HCT116 (cell line): Measurements from ENCODE around the gene LOXL1.

Experiments used
- CBX3 ChIP-seq: IDR thresholded peaks from 2 replicates; pipeline ENCODE4 v1.6.1; 2012; ENCODE audit warnings: low read depth
- CTCF ChIP-seq, 3 experiments: fragments of 200-600 bp in 1 of 3; sonication (generic) in 1 of 3; IDR thresholded peaks in 2 of 3; conservative IDR thresholded peaks in 1 of 3; 2 replicates each; pipeline ENCODE4 v1.5.1; 2012 to 2017; ENCODE audit warnings: low read depth in 2 of 3, low read length in 2 of 3, antibody characterized with exemption in 1 of 3, borderline replicate concordance in 1 of 3, control low read depth in 1 of 3, mild to moderate bottlenecking in 1 of 3, mixed read lengths in 1 of 3, mixed run types in 1 of 3, moderate library complexity in 1 of 3; ENCODE audit not compliant: insufficient read depth in 1 of 3
- EZH2 ChIP-seq: fragments of 200-600 bp; sonication (generic); IDR thresholded peaks from 2 replicates; pipeline ENCODE4 v1.6.1; 2017; ENCODE audit warnings: antibody characterized with exemption, mixed run types
- EZH2phosphoT487 ChIP-seq: fragments of 200-600 bp; IDR thresholded peaks from 2 replicates; pipeline ENCODE4 v1.6.1; 2018; ENCODE audit warnings: antibody characterized with exemption, borderline replicate concordance
- POLR2A ChIP-seq: IDR thresholded peaks from 2 replicates; pipeline ENCODE4 v1.7.0; 2011; ENCODE audit warnings: borderline replicate concordance; ENCODE audit not compliant: insufficient read depth, insufficient read length; ENCODE audit errors: extremely low read depth
- POLR2AphosphoS5 ChIP-seq: IDR thresholded peaks from 2 replicates; pipeline ENCODE4 v1.6.1; 2011; ENCODE audit warnings: mild to moderate bottlenecking, low read depth, low read length, moderate library complexity
- SRF ChIP-seq: IDR thresholded peaks from 2 replicates; pipeline ENCODE4 v1.6.1; 2012; ENCODE audit warnings: low read depth
- YY1 ChIP-seq: IDR thresholded peaks from 2 replicates; pipeline ENCODE4 v1.6.1; 2011; ENCODE audit warnings: low read length, low read depth, moderate library complexity, mild to moderate bottlenecking; ENCODE audit not compliant: insufficient replicate concordance; ENCODE audit errors: extremely low read depth

GRCh38 chr15:73945130-73945508, 18.9 kb downstream of the LOXL1 start:
- no peak for TF ChIP-seq CTCF (IDR thresholded peaks at IDR 0.05 in 2 of 3, conservative IDR thresholded peaks at IDR 0.05 in 1 of 3; ENCODE audit: borderline replicate concordance in 1 of 3, insufficient read depth in 1 of 3, low read depth in 2 of 3, low read length in 2 of 3)
- TF ChIP-seq POLR2A, result no peak
- no peak for TF ChIP-seq POLR2AphosphoS5
- no peak for TF ChIP-seq CBX3
- no peak for TF ChIP-seq SRF
- no peak for TF ChIP-seq EZH2
- no peak for TF ChIP-seq YY1
- no peak for TF ChIP-seq EZH2phosphoT487
